T-helper 17 cell (primary cell): Measurements from ENCODE around the gene BICC1. TPM values are rescaled to one million over a fixed set of nuclear protein-coding genes. Genes with fewer than 3 reads are reported as not detected.

ENCODE experiments used
- ATAC-seq: fragments of 150-1000 bp; cut with Tn5 transposase; 2 replicates; pipeline ENCODE4 v1.10.0; 2021; ENCODE audit warnings: mild to moderate bottlenecking, moderate library complexity
- DNase-seq, 3 donors: peaks; one replicate each; pipeline versions ENCODE4 v3.0.0 to v3.0.0-alpha.2; 2020 to 2021
- H3K9me3 ChIP-seq: one replicate; pipeline ENCODE4 v1.7.0; 2013; ENCODE audit warnings: low read length, mild to moderate bottlenecking; ENCODE audit not compliant: control insufficient read depth, poor library complexity, severe bottlenecking
- H3K27ac Mint-ChIP-seq: one replicate; pipeline ENCODE4 v1.8.0; 2022; ENCODE audit warnings: mild to moderate bottlenecking, moderate library complexity, mixed read lengths
- H3K27me3 Mint-ChIP-seq: one replicate; pipeline ENCODE4 v1.8.0; 2022; ENCODE audit warnings: mixed read lengths
- H3K36me3 Mint-ChIP-seq: one replicate; pipeline ENCODE4 v1.8.0; 2022; ENCODE audit warnings: low read depth, mixed read lengths
- H3K4me1 Mint-ChIP-seq: one replicate; pipeline ENCODE4 v1.8.0; 2022; ENCODE audit warnings: mild to moderate bottlenecking, mixed read lengths
- H3K4me3 Mint-ChIP-seq: one replicate; pipeline ENCODE4 v1.8.0; 2022; ENCODE audit warnings: mild to moderate bottlenecking, moderate library complexity, mixed read lengths
- total RNA-seq, 4 donors: library from RNA in 2 of 4; stranded (reverse) in 2 of 4; gene quantifications; one replicate each; pipeline ENCODE4 v1.2.3 and lab custom pipeline; 2022 to 2026

BICC1 gene
- total RNA-seq, 2 donors from 2014 or later = not detected

DNA sequence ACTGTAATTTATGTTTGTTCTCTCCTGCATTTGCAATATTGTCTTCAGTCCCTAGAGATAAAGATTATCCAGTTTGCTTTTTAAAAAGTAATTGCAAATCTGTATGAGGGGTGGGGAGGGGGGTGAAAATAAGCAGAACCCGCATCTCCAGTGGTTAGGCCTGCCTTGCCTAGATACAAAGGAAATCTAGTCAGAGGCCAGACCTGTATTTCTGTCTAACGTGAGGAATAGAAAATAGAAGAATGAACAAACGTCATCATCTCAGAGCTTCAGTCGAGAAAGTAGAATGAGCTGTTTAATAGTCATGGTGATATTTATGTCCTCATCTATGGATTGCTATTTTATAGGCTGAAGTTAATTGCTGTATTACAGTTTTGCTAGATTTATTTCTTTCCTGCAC lies 284.2 kb downstream of the BICC1 start:
- Mint-ChIP-seq H3K36me3 (no peaks in the 10 kb centered on the region), H3K27ac (no peak overlapping the region), H3K27me3 (peaks cover 26% of the 10 kb centered on the region), H3K4me3 (no peak overlapping the region), H3K4me1 (no peaks in the 10 kb centered on the region)
- DNase-seq (no peak), ATAC-seq (no peak)
- H3K9me3 ChIP-seq = no peaks in the 10 kb centered on the region

- DNase-seq (no peak), ATAC-seq (no peak)
- Mint-ChIP-seq H3K27ac (no peak overlapping the region), H3K4me1 (no peaks in the 10 kb centered on the region), H3K4me3 (no peak overlapping the region), H3K36me3 (no peaks in the 10 kb centered on the region), H3K27me3 (peaks cover 27% of the 10 kb centered on the region)
- H3K9me3 ChIP-seq = no peaks in the 10 kb centered on the region
These were observed 284.7 kb downstream of the BICC1 start for GRCh38 chr10:58797356-58797755.

- Mint-ChIP-seq H3K4me1 (no peaks in the 10 kb centered on the region), H3K36me3 (no peaks in the 10 kb centered on the region), H3K27me3 (peaks cover 25% of the 10 kb centered on the region), H3K27ac (no peak overlapping the region), H3K4me3 (no peak overlapping the region)
- ATAC-seq = no peak
- H3K9me3 ChIP-seq = no peaks in the 10 kb centered on the region
- DNase-seq = no peak
These were observed 289.4 kb downstream of the BICC1 start for GRCh38 chr10:58802047-58802446.

- H3K27ac Mint-ChIP-seq = no peak overlapping the region
- no peaks in the 10 kb centered on the region for H3K36me3 Mint-ChIP-seq
- no peak overlapping the region for H3K4me3 Mint-ChIP-seq
- ATAC-seq = no peak
- DNase-seq = no peak
- no peaks in the 10 kb centered on the region for H3K4me1 Mint-ChIP-seq
- no peaks in the 10 kb centered on the region for H3K9me3 ChIP-seq
- peaks cover 16% of the 10 kb centered on the region for H3K27me3 Mint-ChIP-seq
These were observed 293.7 kb downstream of the BICC1 start for GRCh38 chr10:58806323-58806722.

DNA sequence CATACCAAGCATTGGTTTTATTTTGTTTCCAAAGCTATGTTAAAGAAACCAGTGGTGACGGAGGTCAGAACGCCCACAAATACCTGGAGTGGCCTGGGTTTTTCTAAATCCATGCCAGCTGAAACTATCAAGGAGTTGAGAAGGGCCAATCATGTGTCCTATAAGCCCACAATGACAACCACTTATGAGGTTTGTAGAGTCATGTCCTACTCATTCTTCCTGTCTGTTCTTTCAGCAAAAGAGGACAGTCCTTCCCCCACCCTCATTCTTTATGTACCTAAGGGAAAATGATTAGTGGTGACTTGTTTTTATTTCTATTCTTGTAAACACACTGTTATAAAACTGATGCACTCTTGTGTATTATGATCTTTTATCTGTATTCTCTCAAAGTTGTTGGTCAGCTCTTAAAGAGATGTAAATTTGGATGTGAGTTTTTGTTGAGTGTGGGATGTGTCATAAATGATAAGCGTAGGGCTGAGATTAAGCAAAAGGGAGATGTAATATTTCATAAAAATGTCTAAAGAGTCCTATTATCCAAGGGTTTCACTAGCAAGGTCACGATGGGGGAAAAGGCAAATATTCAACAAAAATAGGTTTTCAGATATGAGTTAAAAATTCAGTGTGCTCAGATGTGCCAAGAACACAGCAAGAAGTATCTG lies 294.4 kb downstream of the BICC1 start:
- peaks cover 14% of the 10 kb centered on the region for H3K27me3 Mint-ChIP-seq
- H3K4me3 Mint-ChIP-seq = no peak overlapping the region
- H3K4me1 Mint-ChIP-seq = no peaks in the 10 kb centered on the region
- H3K9me3 ChIP-seq = no peaks in the 10 kb centered on the region
- DNase-seq (no peak), ATAC-seq (no peak)
- H3K27ac Mint-ChIP-seq = no peak overlapping the region
- peaks cover 2% of the 10 kb centered on the region for H3K36me3 Mint-ChIP-seq

DNA sequence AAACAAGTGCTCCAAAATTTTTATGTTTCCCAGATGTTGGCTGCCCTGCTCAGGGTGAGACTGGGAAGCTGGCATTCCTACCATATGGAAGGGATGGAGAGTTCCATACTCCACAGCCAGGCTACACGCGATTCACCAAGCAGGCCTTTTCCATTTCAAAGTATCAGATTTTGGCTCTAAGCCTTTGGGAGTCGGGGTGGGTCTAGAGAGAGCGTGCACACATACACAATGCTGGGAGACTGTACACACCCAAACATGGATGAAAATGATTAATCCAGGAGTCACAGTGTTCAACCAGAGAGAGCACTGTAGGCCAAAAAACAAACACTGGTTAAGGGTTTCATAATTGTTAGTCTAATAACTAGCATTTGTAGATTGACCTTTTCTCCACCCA lies 295.0 kb downstream of the BICC1 start:
- Mint-ChIP-seq H3K4me1 (no peaks in the 10 kb centered on the region), H3K36me3 (peaks cover 3% of the 10 kb centered on the region), H3K4me3 (no peak overlapping the region), H3K27me3 (peaks cover 9% of the 10 kb centered on the region), H3K27ac (no peak overlapping the region)
- no peaks in the 10 kb centered on the region for H3K9me3 ChIP-seq
- no peak for ATAC-seq
- DNase-seq = no peak

GRCh38 chr10:58810751-58811150 lies 298.1 kb downstream of the BICC1 start:
- Mint-ChIP-seq H3K4me3 (no peak overlapping the region), H3K4me1 (no peaks in the 10 kb centered on the region), H3K27ac (no peak overlapping the region), H3K36me3 (peaks cover 3% of the 10 kb centered on the region), H3K27me3 (peaks cover 6% of the 10 kb centered on the region)
- DNase-seq = no peak
- no peaks in the 10 kb centered on the region for H3K9me3 ChIP-seq
- ATAC-seq = no peak

DNA sequence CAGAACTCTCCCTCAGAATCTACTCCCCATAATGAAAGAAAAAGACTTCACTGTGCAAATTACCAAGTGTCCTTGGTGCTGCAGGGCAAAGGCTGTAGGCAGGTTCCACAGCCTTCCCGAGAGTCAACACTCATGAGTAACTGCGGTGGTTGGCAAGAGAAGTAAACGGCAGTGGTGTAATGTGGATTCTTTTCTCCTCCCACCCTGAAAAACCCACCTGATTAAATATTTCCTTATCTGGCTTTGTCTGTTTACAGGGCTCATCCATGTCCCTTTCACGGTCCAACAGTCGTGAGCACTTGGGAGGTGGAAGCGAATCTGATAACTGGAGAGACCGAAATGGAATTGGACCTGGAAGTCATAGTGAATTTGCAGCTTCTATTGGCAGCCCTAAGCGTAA lies 300.9 kb downstream of the BICC1 start:
- H3K9me3 ChIP-seq = no peaks in the 10 kb centered on the region
- Mint-ChIP-seq H3K27me3 (peaks cover 6% of the 10 kb centered on the region), H3K4me3 (no peak overlapping the region), H3K4me1 (no peaks in the 10 kb centered on the region), H3K36me3 (peaks cover 3% of the 10 kb centered on the region), H3K27ac (no peak overlapping the region)
- no peak for DNase-seq
- ATAC-seq = no peak

DNA sequence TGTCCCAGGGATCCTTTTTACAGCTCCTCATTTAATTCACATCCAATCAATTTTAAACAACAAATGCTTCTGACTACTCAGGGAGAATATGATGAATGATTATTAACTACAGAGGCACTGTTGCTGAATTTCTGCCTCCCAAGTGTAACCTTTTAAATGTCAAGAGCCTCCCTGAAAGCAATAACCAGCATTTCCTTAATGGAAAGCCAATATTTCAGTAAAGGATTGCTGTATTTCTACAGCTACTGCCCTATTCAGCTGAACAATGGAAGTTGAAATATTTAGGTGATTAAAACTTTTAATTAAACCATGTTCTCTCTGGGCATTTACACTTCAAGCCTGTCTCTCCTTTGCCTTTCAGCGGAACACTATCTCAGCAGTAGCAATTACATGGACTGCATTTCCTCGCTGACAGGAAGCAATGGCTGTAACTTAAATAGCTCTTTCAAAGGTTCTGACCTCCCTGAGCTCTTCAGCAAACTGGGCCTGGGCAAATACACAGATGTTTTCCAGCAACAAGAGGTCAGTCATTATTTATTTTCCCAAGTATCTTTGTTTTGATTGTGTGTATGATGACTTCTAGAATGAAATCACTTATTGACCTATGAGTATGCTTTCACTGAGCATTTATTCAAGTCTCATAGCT lies 304.7 kb downstream of the BICC1 start:
- Mint-ChIP-seq H3K36me3 (no peaks in the 10 kb centered on the region), H3K27ac (no peak overlapping the region), H3K4me1 (peaks cover 2% of the 10 kb centered on the region), H3K4me3 (no peak overlapping the region), H3K27me3 (peaks cover 18% of the 10 kb centered on the region)
- H3K9me3 ChIP-seq = no peaks in the 10 kb centered on the region
- DNase-seq = no peak
- ATAC-seq = no peak

GRCh38 chr10:58818900-58819299 lies 306.2 kb downstream of the BICC1 start:
- Mint-ChIP-seq H3K27ac (no peak overlapping the region), H3K36me3 (no peaks in the 10 kb centered on the region), H3K27me3 (peaks cover 18% of the 10 kb centered on the region), H3K4me3 (no peak overlapping the region), H3K4me1 (peaks cover 2% of the 10 kb centered on the region)
- DNase-seq = no peak
- no peak for ATAC-seq
- H3K9me3 ChIP-seq = no peaks in the 10 kb centered on the region

DNA sequence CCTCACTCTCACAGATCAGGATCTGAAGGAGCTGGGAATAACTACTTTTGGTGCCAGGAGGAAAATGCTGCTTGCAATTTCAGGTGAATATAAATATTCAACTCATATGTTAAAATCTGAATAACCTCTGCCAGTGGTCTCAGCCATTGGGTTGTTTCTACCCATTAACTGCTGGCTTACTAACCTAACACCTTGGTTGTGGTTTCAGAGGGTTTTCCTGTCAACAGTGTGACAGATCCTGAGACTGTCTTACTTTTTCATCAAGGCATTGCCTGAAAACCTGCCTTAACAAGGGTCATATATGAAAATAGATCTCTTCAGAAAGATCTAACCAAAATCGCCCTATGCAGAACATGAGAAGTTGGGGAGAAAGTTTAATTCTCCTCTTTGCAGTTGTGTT lies 307.7 kb downstream of the BICC1 start:
- Mint-ChIP-seq H3K4me1 (peaks cover 2% of the 10 kb centered on the region), H3K27ac (no peak overlapping the region), H3K27me3 (peaks cover 25% of the 10 kb centered on the region), H3K4me3 (no peak overlapping the region), H3K36me3 (no peaks in the 10 kb centered on the region)
- H3K9me3 ChIP-seq = no peaks in the 10 kb centered on the region
- no peak for DNase-seq
- ATAC-seq = no peak

GRCh38 chr10:58820861-58821751 lies 308.4 kb downstream of the BICC1 start:
- Mint-ChIP-seq H3K4me3 (no peak overlapping the region), H3K4me1 (peaks cover 2% of the 10 kb centered on the region), H3K27me3 (peaks cover 31% of the 10 kb centered on the region), H3K27ac (no peak overlapping the region), H3K36me3 (no peaks in the 10 kb centered on the region)
- DNase-seq (no peak), ATAC-seq (no peak)
- no peaks in the 10 kb centered on the region for H3K9me3 ChIP-seq

DNA sequence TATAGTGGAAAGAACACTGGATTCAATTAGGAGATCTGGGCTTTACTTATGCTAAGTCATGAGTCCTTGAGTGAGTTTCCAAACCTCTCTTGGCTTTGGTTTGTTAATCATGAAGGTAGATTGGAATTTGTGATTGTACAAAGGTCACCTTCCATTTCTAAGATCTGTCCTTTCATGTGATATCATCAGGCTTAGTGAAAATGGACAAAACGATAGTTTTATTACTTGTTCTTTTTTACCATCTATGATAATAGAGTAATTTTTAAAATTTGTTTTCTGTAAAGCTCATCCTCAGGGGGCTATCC lies 309.0 kb downstream of the BICC1 start:
- no peak for ATAC-seq
- Mint-ChIP-seq H3K36me3 (no peaks in the 10 kb centered on the region), H3K4me3 (no peak overlapping the region)

More for the DNA sequence above, 309.0 kb downstream of the BICC1 start:
- H3K27ac Mint-ChIP-seq = no peak overlapping the region
- H3K27me3 Mint-ChIP-seq = peaks cover 33% of the 10 kb centered on the region
- no peak for DNase-seq
- peaks cover 2% of the 10 kb centered on the region for H3K4me1 Mint-ChIP-seq
- H3K9me3 ChIP-seq = no peaks in the 10 kb centered on the region
